Activated naive CD4-positive, alpha-beta T cell treated with anti-CD3 and anti-CD28 coated beads, Interleukin-2, amount 10 ng/mL, durations not matched to agents 7 days and 5 days (primary cell): ENCODE results near the gene JUP.

Experiments used
- CTCF ChIA-PET: fragments of 350-600 bp; sonication (Branson Sonifier 250); formaldehyde crosslinking; loops from one replicate; lab custom pipeline; 2021; ENCODE audit warnings: antibody characterized with exemption; lab: Charles Lee
- DNase-seq: peaks from one replicate; pipeline ENCODE4 v3.0.0-alpha.2; 2020
- H3K27ac Mint-ChIP-seq: one replicate; pipeline ENCODE4 v1.8.0; 2021; ENCODE audit warnings: mild to moderate bottlenecking, moderate library complexity, mixed read lengths
- H3K27me3 Mint-ChIP-seq: one replicate; pipeline ENCODE4 v1.8.0; 2021; ENCODE audit warnings: mild to moderate bottlenecking, mixed read lengths
- H3K36me3 Mint-ChIP-seq: one replicate; pipeline ENCODE4 v1.8.0; 2021; ENCODE audit warnings: mixed read lengths
- H3K4me1 Mint-ChIP-seq: one replicate; pipeline ENCODE4 v1.8.0; 2021; ENCODE audit warnings: mixed read lengths
- H3K4me3 Mint-ChIP-seq: one replicate; pipeline ENCODE4 v1.8.0; 2021; ENCODE audit warnings: mild to moderate bottlenecking, moderate library complexity, mixed read lengths
- H3K9me3 Mint-ChIP-seq: one replicate; pipeline ENCODE4 v1.8.0; 2021; ENCODE audit warnings: mixed read lengths

Gene JUP

DNA sequence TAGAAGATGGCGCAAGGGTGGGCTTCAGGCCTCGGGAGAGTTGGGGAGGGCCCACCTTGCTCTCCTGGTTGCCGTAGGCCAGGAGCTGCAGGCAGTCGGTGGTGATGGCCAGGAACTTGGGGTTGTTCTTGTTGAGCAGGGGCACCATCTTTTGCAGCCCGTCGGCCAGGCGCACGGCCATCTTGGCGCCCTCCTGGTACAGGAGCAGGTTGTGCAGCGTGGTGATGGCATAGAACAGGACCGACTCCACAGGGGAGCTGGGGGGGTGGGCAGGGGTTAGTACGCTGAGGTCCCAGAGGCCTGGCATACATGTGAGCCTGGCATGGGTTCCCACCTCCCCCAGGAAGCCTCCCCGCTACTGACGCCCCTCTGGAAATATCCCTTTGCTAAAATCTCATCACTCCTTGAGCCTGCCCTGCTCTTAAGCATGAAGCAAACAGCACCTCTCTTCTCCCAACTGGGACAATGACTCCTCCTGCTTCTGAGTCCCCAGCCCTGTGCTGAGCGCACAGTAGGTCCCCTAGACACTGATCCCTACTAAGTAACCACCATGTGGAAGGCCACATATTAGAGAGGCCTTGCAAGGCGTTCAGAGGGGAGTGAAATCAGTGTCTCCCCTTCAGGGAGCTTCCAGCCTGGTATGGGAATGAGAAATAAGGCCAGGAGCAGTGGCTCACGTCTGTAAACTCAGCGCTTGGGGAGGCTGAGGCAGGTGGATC, 19.0 kb downstream of the JUP start:
- CTCF ChIA-PET: no interaction called here
- Mint-ChIP-seq H3K9me3 (no peaks in the 10 kb centered on the region), H3K27me3 (no peaks in the 10 kb centered on the region), H3K27ac (no peak overlapping the region), H3K36me3 (no peaks in the 10 kb centered on the region), H3K4me3 (no peak overlapping the region), H3K4me1 (no peaks in the 10 kb centered on the region)
- DNase-seq: no peak

DNA sequence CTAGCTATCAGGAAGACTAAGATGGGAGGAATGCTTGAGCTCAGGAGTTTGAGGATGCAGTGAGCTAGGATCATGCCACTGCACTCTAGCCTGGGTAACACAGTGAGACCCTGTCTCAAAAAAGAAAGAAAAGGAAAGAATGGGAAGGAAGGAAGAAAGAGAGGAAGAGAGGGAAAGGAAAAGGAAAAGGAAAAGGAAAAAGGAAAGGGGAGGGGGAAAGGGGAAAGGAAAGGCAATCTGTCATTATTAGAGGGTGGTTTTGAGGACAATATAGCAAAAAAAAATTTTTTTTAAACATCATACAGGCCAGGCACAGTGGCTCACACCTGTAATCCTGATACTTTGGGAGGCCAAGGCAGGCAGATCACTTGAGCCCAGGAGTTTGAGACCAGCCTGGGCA, 20.4 kb downstream of the JUP start:
- H3K36me3 Mint-ChIP-seq: no peaks in the 10 kb centered on the region
- CTCF ChIA-PET: no interaction called here

DNA sequence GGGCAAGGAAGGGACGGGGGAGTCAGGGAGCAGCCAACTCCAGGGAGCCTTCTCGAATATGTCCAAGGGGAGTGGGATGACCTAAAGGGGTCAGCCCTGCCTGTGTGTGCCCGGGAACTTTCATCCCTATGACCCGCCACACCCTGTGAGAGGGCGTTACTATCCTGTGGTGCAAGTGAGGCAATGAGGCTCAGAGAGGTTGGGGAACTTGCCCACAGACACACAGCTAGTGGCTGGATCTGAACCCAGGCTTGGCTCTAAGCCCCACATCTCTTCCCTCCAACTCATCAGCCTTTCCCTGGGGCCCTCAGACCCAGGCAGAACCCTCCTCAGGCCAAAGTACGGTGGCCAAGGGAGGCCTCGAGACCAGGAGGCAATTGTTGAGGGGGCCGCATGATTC, 23.2 kb downstream of the JUP start:
- DNase-seq: no peak
- Mint-ChIP-seq H3K36me3 (no peaks in the 10 kb centered on the region), H3K27me3 (no peaks in the 10 kb centered on the region), H3K27ac (no peak overlapping the region), H3K4me1 (no peaks in the 10 kb centered on the region), H3K4me3 (no peak overlapping the region), H3K9me3 (no peaks in the 10 kb centered on the region)
- CTCF ChIA-PET: no interaction called here

More for the DNA sequence above, 20.4 kb downstream of the JUP start:
- DNase-seq: no peak
- Mint-ChIP-seq H3K9me3 (no peaks in the 10 kb centered on the region), H3K27me3 (no peaks in the 10 kb centered on the region), H3K27ac (no peak overlapping the region), H3K4me1 (no peaks in the 10 kb centered on the region), H3K4me3 (no peak overlapping the region)

DNA sequence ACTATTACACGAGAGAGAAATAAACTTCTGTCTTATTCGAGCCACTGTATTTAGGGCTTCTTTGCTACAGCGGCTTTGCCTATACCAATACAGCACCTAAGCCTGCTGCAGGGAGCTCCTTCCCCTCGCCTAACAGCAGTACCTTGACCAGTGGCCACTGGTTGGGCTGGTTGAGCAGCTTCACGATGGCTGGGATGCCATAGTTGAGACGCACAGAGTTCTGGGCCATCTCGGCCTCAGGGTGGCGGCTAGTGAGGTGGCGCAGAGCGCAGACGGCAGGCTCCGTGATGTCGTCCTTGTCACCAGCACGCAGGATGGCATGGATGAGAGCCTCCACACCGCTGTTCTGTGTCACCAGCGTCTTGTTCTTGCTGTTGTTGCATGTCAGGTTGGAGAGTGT, 23.7 kb downstream of the JUP start:
- DNase-seq: no peak
- Mint-ChIP-seq H3K36me3 (no peaks in the 10 kb centered on the region), H3K9me3 (no peaks in the 10 kb centered on the region), H3K27ac (no peak overlapping the region), H3K4me1 (no peaks in the 10 kb centered on the region), H3K27me3 (no peaks in the 10 kb centered on the region), H3K4me3 (no peak overlapping the region)
- CTCF ChIA-PET: no interaction called here

DNA sequence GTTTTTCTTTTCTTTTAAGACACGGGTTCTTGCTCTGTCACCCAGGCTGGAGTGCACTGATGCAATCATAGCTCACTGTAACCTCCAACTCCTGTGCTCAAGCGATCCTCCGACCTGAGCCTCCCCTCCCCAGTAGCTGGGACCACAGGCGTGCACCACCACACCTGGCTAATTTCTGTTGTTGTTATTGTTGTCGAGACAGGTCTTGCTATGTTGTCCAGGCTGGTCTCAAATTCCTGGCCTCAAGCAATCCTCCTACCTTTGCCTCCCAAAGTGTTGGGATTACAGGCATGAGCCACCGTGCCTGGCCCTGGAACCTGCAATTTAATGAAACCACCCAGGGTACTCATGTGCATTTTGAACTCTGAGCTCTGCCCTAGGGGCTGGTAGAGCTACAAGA, 24.1 kb downstream of the JUP start:
- Mint-ChIP-seq H3K27ac (no peak overlapping the region), H3K4me3 (no peak overlapping the region), H3K36me3 (no peaks in the 10 kb centered on the region), H3K27me3 (no peaks in the 10 kb centered on the region), H3K4me1 (no peaks in the 10 kb centered on the region), H3K9me3 (no peaks in the 10 kb centered on the region)
- DNase-seq: no peak
- CTCF ChIA-PET: no interaction called here

DNA sequence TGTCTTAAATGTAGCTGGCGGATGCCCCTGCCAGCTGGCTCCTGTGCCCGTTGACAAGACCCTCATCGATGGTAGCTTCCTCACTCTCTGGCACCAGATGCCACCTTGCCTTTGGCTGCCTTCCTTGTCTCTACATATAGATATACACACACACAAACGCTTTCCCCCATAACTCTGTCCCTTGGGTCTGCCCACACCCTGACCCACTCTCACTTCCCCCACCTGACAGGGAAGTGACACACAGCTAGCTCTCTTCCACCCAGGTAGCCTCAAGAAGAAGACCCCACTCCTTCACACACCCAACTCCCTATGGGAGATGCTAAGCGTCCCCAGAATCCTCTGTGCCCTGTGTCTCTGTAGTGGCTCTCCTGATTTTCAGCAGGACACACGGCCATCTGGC, 25.6 kb downstream of the JUP start:
- CTCF ChIA-PET: interaction anchor here (0.6 kb wide), 1 partner anchor 113 kb away, joined by 3 read pairs; no protein-coding TSS in a partner anchor
- Mint-ChIP-seq H3K27me3 (no peaks in the 10 kb centered on the region), H3K36me3 (no peaks in the 10 kb centered on the region), H3K27ac (no peak overlapping the region), H3K4me3 (no peak overlapping the region), H3K4me1 (no peaks in the 10 kb centered on the region), H3K9me3 (no peaks in the 10 kb centered on the region)
- DNase-seq: no peak

DNA sequence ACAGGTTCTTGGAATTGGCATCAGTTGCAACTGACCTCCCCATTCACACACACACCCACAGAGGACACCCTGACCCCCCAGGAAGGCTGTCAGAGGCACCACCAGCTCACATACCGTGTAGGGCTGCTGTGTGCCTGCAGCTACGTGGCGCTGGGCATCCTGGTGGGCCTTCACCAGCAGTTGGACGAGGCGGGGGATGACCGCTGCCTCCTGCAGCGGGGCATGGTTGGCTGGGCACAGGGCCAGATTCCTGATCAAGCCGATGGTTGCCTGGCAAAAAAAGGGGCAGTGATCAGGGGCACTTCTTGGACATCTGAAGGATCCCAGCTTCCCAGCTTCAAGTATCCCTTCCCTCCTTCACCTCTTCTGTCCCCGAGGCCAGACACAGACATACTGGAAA, 27.9 kb downstream of the JUP start:
- CTCF ChIA-PET: no interaction called here
- DNase-seq: no peak
- Mint-ChIP-seq H3K27me3 (peaks cover 4% of the 10 kb centered on the region), H3K27ac (no peak overlapping the region), H3K4me1 (no peaks in the 10 kb centered on the region), H3K4me3 (no peak overlapping the region), H3K9me3 (no peaks in the 10 kb centered on the region), H3K36me3 (no peaks in the 10 kb centered on the region)

DNA sequence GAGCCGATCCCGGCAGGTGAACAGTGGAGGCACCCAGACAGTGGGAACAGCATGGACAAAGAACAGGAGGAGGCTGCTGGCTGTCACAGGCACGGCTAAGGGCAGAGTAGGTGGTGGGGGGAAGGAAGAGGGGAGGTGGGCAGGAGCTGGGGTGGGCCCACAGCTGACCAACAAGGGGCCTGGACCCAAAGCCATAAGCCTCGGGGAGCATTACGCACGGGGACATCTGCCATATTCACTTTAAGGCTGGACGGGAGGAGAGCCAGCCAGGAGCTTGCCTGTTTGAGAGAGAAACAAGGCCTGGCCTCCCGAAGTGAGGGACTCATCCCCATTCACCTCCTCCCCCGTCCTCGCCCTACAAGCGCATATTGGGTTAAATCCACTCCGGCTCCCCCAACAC, 32.4 kb downstream of the JUP start:
- Mint-ChIP-seq H3K36me3 (no peaks in the 10 kb centered on the region), H3K9me3 (no peaks in the 10 kb centered on the region), H3K4me3 (no peak overlapping the region), H3K27me3 (peaks cover 15% of the 10 kb centered on the region), H3K27ac (no peak overlapping the region), H3K4me1 (no peaks in the 10 kb centered on the region)
- DNase-seq: no peak
- CTCF ChIA-PET: interaction anchor here (0.6 kb wide), 1 partner anchor 23 kb away, joined by 3 read pairs; no protein-coding TSS in a partner anchor

DNA sequence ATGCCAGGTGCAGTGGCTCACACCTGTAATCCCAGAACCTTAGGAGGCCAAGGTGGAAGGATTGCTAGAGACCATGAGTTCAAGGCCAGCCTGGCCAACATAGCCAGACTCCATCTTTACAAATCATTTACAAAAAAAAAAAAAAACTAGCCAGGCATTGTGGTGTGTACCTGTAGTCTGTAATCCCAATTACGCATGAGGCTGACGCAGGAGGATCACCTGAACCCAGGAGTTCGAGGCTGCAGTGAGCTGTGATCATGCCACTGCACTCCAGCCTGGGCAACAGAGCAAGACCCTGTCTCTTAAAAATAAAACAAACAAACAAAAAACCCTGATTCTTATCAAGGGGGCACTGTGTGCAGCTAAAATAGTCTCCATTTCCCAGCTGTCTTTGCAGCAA, 35.2 kb downstream of the JUP start:
- Mint-ChIP-seq H3K4me3 (no peak overlapping the region), H3K27ac (no peak overlapping the region), H3K4me1 (no peaks in the 10 kb centered on the region), H3K9me3 (no peaks in the 10 kb centered on the region), H3K27me3 (peaks cover 24% of the 10 kb centered on the region), H3K36me3 (no peaks in the 10 kb centered on the region)
- no peak for DNase-seq
- CTCF ChIA-PET: no interaction called here

DNA sequence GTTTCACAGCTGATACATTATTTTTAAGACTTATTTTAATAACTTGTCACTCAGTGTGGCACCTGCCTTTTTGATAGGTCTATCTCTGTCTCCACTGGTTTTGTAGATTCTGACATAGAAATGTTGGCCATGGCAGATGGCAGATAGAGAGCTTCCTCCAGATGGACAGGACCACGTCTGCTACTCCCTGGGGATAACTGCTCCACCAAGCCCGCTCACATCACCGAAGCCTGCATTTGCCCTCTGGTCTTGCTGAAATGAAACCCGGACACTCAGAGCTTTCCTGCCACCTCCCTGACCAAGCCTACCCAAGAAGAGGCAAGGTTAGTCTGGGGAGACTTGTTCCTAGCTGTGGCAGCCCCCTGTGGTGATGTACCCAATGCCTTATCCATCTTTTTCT, 35.6 kb downstream of the JUP start:
- Mint-ChIP-seq H3K4me1 (no peaks in the 10 kb centered on the region), H3K9me3 (no peaks in the 10 kb centered on the region), H3K27ac (no peak overlapping the region), H3K36me3 (no peaks in the 10 kb centered on the region), H3K4me3 (no peak overlapping the region), H3K27me3 (peaks cover 26% of the 10 kb centered on the region)
- DNase-seq: no peak
- CTCF ChIA-PET: interaction anchor here (1.2 kb wide), 1 partner anchor 14 kb away, joined by 3 read pairs; no protein-coding TSS in a partner anchor

DNA sequence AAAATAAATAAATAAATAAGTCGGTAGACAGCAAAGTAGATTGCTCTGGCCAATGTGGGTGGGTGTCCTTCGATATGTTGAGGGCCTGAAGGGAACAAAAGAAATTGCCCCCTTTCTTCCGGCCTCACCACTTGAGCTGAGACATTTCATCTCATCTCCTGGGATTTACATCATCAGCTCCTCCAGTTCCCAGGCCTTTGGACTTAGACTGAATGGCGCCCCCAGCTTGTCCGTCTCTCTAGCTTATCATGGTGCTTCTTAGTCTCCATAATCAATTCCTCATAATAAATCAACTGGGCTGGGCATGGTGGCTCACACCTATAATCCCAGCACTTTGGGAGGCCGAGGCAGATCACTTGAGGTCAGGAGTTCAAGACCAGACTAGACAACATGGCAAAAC, 38.2 kb downstream of the JUP start:
- Mint-ChIP-seq H3K4me3 (no peak overlapping the region), H3K27me3 (peaks cover 27% of the 10 kb centered on the region), H3K4me1 (no peaks in the 10 kb centered on the region), H3K9me3 (no peaks in the 10 kb centered on the region), H3K27ac (no peak overlapping the region), H3K36me3 (no peaks in the 10 kb centered on the region)
- DNase-seq: no peak
- CTCF ChIA-PET: no interaction called here

DNA sequence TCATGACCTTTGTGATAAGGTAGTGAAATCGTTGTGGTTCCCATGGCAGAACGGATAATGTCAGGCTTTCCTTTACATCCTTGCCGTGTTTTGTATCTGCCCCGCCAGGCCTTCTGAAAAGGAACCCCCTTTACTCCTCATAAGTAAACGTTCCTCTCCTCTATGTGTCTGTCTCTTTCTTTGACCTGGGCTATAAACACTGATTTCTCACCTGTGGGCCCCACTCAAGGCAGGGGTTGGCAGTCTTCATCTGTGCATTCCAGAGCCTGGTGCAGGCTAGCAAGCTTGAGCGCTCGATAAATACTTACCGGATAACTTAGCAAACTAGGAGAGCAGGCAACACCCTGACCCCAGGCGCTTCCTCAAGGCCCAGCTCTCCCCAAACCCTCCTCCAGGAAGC, 44.8 kb downstream of the JUP start:
- no peaks in the 10 kb centered on the region for H3K36me3 Mint-ChIP-seq
- H3K27me3 Mint-ChIP-seq: peaks cover 28% of the 10 kb centered on the region
- H3K4me3 Mint-ChIP-seq: no peak overlapping the region
- no peaks in the 10 kb centered on the region for H3K9me3 Mint-ChIP-seq
- peaks cover 2% of the 10 kb centered on the region for H3K4me1 Mint-ChIP-seq
- H3K27ac Mint-ChIP-seq: no peak overlapping the region
- DNase-seq: no peak
- CTCF ChIA-PET: interaction anchor here (0.6 to 5.6 kb wide), 3 partner anchors 13 to 60 kb away, joined by 3 to 31 read pairs (median 3); no protein-coding TSS in a partner anchor

DNA sequence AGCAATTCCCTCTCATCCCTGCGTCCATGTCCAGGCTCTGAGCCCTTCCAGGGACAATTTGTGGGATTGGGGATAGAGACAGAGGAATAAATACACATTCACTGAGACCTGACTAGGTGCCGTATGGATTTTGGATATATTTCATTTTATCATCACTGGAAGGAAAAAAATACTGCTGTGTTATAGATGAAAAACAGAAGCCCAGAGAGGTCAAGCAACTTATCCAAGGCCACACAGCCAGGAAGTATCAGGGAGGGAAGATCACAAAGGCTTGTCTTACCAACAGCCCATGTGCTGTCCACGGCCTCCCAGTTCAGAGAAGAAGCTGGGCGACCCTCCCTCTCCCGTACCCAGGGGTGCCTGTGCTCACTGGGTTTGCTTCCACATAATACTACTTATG, 46.0 kb downstream of the JUP start:
- no peak for DNase-seq
- peaks cover 30% of the 10 kb centered on the region for H3K27me3 Mint-ChIP-seq
- peaks cover 2% of the 10 kb centered on the region for H3K4me1 Mint-ChIP-seq
- no peak overlapping the region for H3K27ac Mint-ChIP-seq
- H3K9me3 Mint-ChIP-seq: no peaks in the 10 kb centered on the region
- H3K36me3 Mint-ChIP-seq: no peaks in the 10 kb centered on the region
- H3K4me3 Mint-ChIP-seq: no peak overlapping the region
- CTCF ChIA-PET: interaction anchor here (5.6 kb wide), 1 partner anchor 61 kb away, joined by 31 read pairs; no protein-coding TSS in a partner anchor

DNA sequence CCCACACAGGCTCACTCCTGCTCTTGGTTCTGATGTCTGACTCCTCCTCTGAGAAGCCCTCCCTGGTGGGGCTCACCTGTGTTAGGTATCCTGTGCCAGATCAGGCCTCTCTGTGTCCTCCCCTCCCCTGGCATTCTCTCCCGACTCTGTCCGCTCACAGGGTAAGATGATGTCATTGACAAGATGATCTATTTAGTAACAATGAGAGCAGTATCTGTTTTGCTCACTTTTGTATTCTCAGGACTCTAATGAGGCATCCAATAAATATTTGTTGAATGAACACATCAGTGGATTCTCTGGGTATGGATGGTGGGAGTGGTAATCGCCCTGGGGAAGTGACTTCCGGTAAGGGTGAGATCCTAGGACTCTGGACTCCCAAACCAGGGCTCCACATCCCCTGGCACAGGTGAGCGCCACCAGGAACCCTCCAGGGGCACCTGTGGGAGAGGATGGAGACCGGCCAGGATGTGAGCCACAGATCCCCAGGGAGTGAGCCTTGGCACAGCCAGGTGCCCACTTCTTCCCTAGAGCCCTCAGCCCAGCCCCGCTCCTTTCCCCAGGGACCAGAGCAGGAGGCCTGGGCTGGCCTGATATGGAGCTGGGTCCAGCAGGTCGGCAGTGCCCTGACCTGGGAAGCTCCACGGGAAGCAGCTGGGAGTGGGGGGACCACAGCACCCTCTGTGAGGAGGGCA, 46.7 kb downstream of the JUP start:
- no peak for DNase-seq
- no peak overlapping the region for H3K27ac Mint-ChIP-seq
- no peaks in the 10 kb centered on the region for H3K9me3 Mint-ChIP-seq
- CTCF ChIA-PET: interaction anchor here (5.6 kb wide), 1 partner anchor 61 kb away, joined by 31 read pairs; no protein-coding TSS in a partner anchor
- H3K36me3 Mint-ChIP-seq: no peaks in the 10 kb centered on the region
- H3K4me1 Mint-ChIP-seq: peaks cover 4% of the 10 kb centered on the region
- peaks cover 36% of the 10 kb centered on the region for H3K27me3 Mint-ChIP-seq
- no peak overlapping the region for H3K4me3 Mint-ChIP-seq

DNA sequence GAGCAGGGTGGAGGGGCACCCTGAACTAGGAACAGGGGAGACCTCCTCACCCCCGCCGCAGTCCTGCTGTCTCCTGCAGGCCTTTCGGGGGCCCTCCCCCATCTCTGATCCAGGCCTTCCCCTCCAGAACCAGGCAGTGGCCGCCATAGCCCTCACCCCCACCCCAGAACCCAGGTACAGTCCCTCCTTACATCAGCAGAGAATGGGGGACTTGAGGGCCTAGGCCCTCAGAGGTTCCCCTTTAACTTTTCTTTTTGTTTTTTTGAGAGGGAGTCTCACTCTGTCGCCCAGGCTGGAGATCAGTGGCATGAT, 47.8 kb downstream of the JUP start:
- H3K36me3 Mint-ChIP-seq: no peaks in the 10 kb centered on the region
- peaks cover 47% of the 10 kb centered on the region for H3K27me3 Mint-ChIP-seq
- H3K27ac Mint-ChIP-seq: no peak overlapping the region
- DNase-seq: no peak
- CTCF ChIA-PET: interaction anchor here (5.6 kb wide), 1 partner anchor 62 kb away, joined by 31 read pairs; no protein-coding TSS in a partner anchor
- H3K4me3 Mint-ChIP-seq: no peak overlapping the region
- H3K9me3 Mint-ChIP-seq: no peaks in the 10 kb centered on the region
- H3K4me1 Mint-ChIP-seq: peaks cover 5% of the 10 kb centered on the region
